GM12878 (cell line): ENCODE measurements around the gene CMSS1. TPM values are rescaled to one million over a fixed set of nuclear protein-coding genes. Genes with fewer than 3 reads are reported as not detected.
"Not testable (repeated sequence)": the region's sequence is repeated elsewhere in the genome, so short reads cannot be mapped to it uniquely, and the experiment has no call there.

Experiments used
- ATAC-seq: fragments of 200-7000 bp; cut with Tn5 transposase; 3 replicates; pipeline ENCODE4 v1.9.1; 2020; ENCODE audit warnings: mild to moderate bottlenecking, moderate library complexity
- BruUV-seq: library from RNA; stranded (reverse); fragments of 400-500 nt; replicated peaks from 2 replicates; lab custom pipeline; 2021; lab: Mats Ljungman, UMichigan
- CTCF ChIA-PET: fragments of 300-600 bp; sonication (Branson Sonifier 250); formaldehyde crosslinking; extraction: SDS; loops from one replicate; lab custom pipeline; 2021; ENCODE audit warnings: inconsistent platforms; lab: Yijun Ruan, JAX
- POLR2A ChIA-PET: fragments of 350-600 bp; formaldehyde crosslinking; extraction: SDS; loops from one replicate; lab custom pipeline; 2021; ENCODE audit warnings: inconsistent platforms; lab: Charles Lee
- RAD21 ChIA-PET: fragments of 300-600 bp; sonication (Branson Sonifier 250); formaldehyde crosslinking; loops from one replicate; lab custom pipeline; 2023; ENCODE audit warnings: antibody characterized with exemption; ENCODE audit not compliant: unreplicated experiment; lab: Charles Lee
- SMC1A ChIA-PET: fragments of 300-600 bp; sonication (Branson Sonifier 250); formaldehyde crosslinking; loops from one replicate; lab custom pipeline; 2023; ENCODE audit not compliant: unreplicated experiment, uncharacterized antibody; lab: Charles Lee
- DNase-seq: peaks from one replicate; pipeline ENCODE4 v3.0.0-alpha.2; 2011; ENCODE audit warnings: low read depth, low spot score
- FAIRE-seq: peaks from 3 replicates; lab custom pipeline; 2011; peaks lifted over from hg19 to GRCh38; lab: Jason Lieb, UNC
- H2AFZ ChIP-seq: 2 replicates; pipeline ENCODE4 v1.6.0; 2011; ENCODE audit warnings: low read depth, low read length, control low read depth; ENCODE audit not compliant: control insufficient read depth
- H3K27ac ChIP-seq: 2 replicates; pipeline ENCODE4 v1.5.1; 2011; ENCODE audit warnings: control low read depth; ENCODE audit not compliant: control insufficient read depth, insufficient read depth
- H3K27me3 ChIP-seq, 2 experiments: replicated peaks in 1 of 2; 2 replicates each; pipeline versions ENCODE4 v1.6.0 to v1.6.1; 2011; ENCODE audit warnings: low read length in 1 of 2; ENCODE audit not compliant: control insufficient read depth in 2 of 2, insufficient read depth in 2 of 2
- H3K36me3 ChIP-seq, 2 experiments: 2 replicates each; pipeline ENCODE4 v1.5.1; 2011; ENCODE audit warnings: low read length in 1 of 2; ENCODE audit not compliant: control insufficient read depth in 2 of 2, insufficient read depth in 2 of 2
- H3K4me1 ChIP-seq: 2 replicates; pipeline ENCODE4 v1.6.1; 2011; ENCODE audit warnings: mild to moderate bottlenecking, low read length, moderate library complexity, mixed read lengths; ENCODE audit not compliant: control insufficient read depth, insufficient read depth
- H3K4me2 ChIP-seq: 2 replicates; pipeline ENCODE4 v1.6.0; 2011; ENCODE audit warnings: control low read depth; ENCODE audit not compliant: control insufficient read depth, insufficient read depth
- H3K4me3 ChIP-seq: fragments of 200-600 bp; sonication (generic); 2 replicates; pipeline ENCODE4 v1.5.1; 2016
- H3K79me2 ChIP-seq: 2 replicates; pipeline ENCODE4 v1.6.0; 2011; ENCODE audit warnings: low read length; ENCODE audit not compliant: control insufficient read depth, insufficient read depth
- H3K9ac ChIP-seq: 2 replicates; pipeline ENCODE4 v1.8.0; 2011; ENCODE audit warnings: low read length, control low read depth, mixed read lengths; ENCODE audit not compliant: control insufficient read depth, insufficient read depth
- H3K9me3 ChIP-seq: replicated peaks from 3 replicates; pipeline ENCODE4 v1.5.1; 2011; ENCODE audit warnings: mild to moderate bottlenecking, low read length; ENCODE audit not compliant: control insufficient read depth, insufficient read depth
- H4K20me1 ChIP-seq: 2 replicates; pipeline ENCODE4 v1.6.0; 2011; ENCODE audit not compliant: control insufficient read depth, insufficient read depth
- CHD1 ChIP-seq: IDR thresholded peaks from 2 replicates; pipeline ENCODE4 v1.6.1; 2012; ENCODE audit warnings: low read depth, low read length, improper control_type of control experiment
- EED ChIP-seq: sonication (generic); IDR thresholded peaks from 2 replicates; pipeline ENCODE4 v1.6.1; 2016; ENCODE audit warnings: antibody characterized with exemption, low read depth
- WGBS: methylation state at CpG from one replicate; pipeline ENCODE4 v1.1.6; 2016; ENCODE audit warnings: low lambda C conversion rate; ENCODE audit not compliant: insufficient replicate concordance, insufficient coverage; ENCODE audit errors: missing lambda C conversion rate; 5-methylcytosine and 5-hydroxymethylcytosine counted together
- in situ Hi-C: fragments of 300-500 bp; cut with MboI; formaldehyde crosslinking; loops from 9 replicates; pipeline ENCODE4 v1.14.3; 2018; ENCODE audit warnings: mixed read lengths
- intact Hi-C: fragments of 100-400 bp; cut with micrococcal nuclease; formaldehyde crosslinking; loops from one replicate; pipeline ENCODE4 v1.14.2; 2022; ENCODE audit not compliant: unreplicated experiment
- polyA plus RNA-seq, 11 experiments: library from polyadenylated mRNA; depleted of rRNA in 4 of 11; unstranded in 6 of 11; stranded (reverse) in 5 of 11; fragments of >200 nt; fragmentation: Nextera tagmentation in 4 of 11; fragmentation: Illumina TruSeq in 1 of 11; extraction: Ambion mirVana in 4 of 11; extraction: Trizol in 1 of 11; gene quantifications; 1 replicate in 1 of 11; 2 replicates in 10 of 11; pipeline versions ENCODE4 v1.2.1 to v1.2.3, GENCODE V29; 2011 to 2016; ENCODE audit warnings: inconsistent platforms in 2 of 11, missing spikeins in 2 of 11, low read depth in 1 of 11
- total RNA-seq, 4 experiments: library from RNA; depleted of rRNA in 3 of 4; stranded (reverse); fragments of >200 nt in 3 of 4; fragmentation: Illumina TruSeq in 1 of 4; extraction: Trizol in 1 of 4; gene quantifications; 2 replicates each; pipeline versions ENCODE4 v1.2.1 to v1.2.3, GENCODE V29; 2013 to 2021

CMSS1 gene
- total and polyA plus RNA-seq, 10 of the 15 experiments (the other 5 are each of a cell fraction or from before 2014, with no cell fraction given): 31.0 to 118 (median 70.1) TPM

DNA sequence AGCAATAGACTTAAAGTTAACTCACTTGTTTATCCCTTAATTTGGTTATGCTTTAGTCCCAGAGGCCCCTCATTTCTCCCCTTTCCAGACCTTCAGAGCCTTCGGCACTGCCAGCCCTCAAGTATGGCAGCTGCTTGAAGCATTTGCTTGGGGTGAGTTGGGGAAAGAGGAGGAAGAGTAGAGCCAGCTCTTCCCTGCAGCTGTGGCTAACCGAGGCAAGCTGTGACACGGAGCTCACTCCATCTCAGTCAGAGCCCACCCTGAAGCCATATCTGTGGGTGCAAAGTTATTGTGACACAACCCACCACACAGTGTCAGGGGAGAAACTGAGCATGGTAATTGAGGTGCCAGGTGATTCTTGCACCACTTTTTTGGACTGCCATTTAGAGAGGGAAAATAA is 230.6 kb downstream of the CMSS1 start:
- Histone ChIP-seq H3K27me3 (no peaks in the 10 kb centered on the region), H3K9ac (no peak overlapping the region), H2AFZ (0 out of 2 replicates have a peak overlapping the region, but pooled peaks have one; percentile 18), H3K36me3 (no peaks in the 10 kb centered on the region), H3K4me1 (peaks cover 43% of the 10 kb centered on the region), H3K27ac (peak overlapping the region; percentile 21; the same call in 1 of the 2 replicates), H3K9me3 (no peaks in the 10 kb centered on the region), H3K4me3 (peak overlapping the region; percentile 53), H4K20me1 (no peaks in the 10 kb centered on the region), H3K4me2 (peak overlapping the region; percentile 65), H3K79me2 (no peaks in the 10 kb centered on the region)
- DNase-seq (no peak), FAIRE-seq (no peak), ATAC-seq (no peak)
- in situ Hi-C loops (no loop called here), intact Hi-C loops (loop anchor here (5.0 kb wide), 1 partner anchor 206 kb away; no protein-coding TSS in a partner anchor)
- TF ChIP-seq EED (0 out of 2 replicates have a peak, but pooled peaks have one; percentile 3), CHD1 (no peak)
- ChIA-PET POLR2A (interaction anchor here (0.5 to 1.3 kb wide), 3 partner anchors 19 to 301 kb away, joined by 3 to 6 read pairs (median 4); no protein-coding TSS in a partner anchor), RAD21 (interaction anchor here (0.9 to 2.0 kb wide), 8 partner anchors 10 to 206 kb away, joined by 3 to 8 read pairs (median 5); no protein-coding TSS in a partner anchor), CTCF (interaction anchor here (0.9 to 1.6 kb wide), 6 partner anchors 15 to 239 kb away, joined by 3 to 13 read pairs (median 4); no protein-coding TSS in a partner anchor), SMC1A (interaction anchor here (0.6 to 2.3 kb wide), 18 partner anchors 8 to 1158 kb away, joined by 3 to 11 read pairs (median 4); no protein-coding TSS in a partner anchor)
- BruUV-seq: no TSS peak
- 67% methylated on average over 3 of the region's 3 CpGs for WGBS

DNA sequence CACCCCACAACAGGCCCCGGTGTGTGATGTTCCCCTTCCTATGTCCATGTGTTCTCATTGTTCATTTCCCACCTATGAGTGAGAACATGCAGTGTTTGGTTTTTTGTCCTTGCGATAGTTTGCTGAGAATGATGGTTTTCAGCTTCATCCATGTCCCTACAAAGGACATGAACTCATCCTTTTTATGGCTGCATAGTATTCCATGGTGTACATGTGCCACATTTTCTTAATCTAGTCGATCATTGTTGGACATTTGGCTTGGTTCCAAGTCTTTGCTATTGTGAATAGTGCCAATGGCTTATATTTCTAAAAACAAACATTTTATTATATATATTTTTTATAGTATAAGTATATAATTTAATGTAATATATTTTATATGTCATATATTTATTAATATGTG is 233.9 kb downstream of the CMSS1 start:
- DNase-seq, in situ Hi-C loops, H3K79me2 ChIP-seq, RAD21 ChIA-PET, ATAC-seq, H3K27ac ChIP-seq, BruUV-seq, intact Hi-C loops, H3K27me3 ChIP-seq, SMC1A ChIA-PET, H3K9me3 ChIP-seq, H3K4me3 ChIP-seq, H3K9ac ChIP-seq, H2AFZ ChIP-seq, H3K4me2 ChIP-seq, POLR2A ChIA-PET, H3K36me3 ChIP-seq, FAIRE-seq, H4K20me1 ChIP-seq: not testable (repeated sequence)
- WGBS: 98% methylated on average over 2 of the region's 3 CpGs
- H3K4me1 ChIP-seq: peaks cover 20% of the 10 kb centered on the region
- CTCF ChIA-PET: interaction anchor here (1.2 to 8.6 kb wide), 2 partner anchors 17 to 19 kb away, joined by 3 to 43 read pairs; no protein-coding TSS in a partner anchor
